H1 (cell line): Measurements from ENCODE around the gene ZNF100. TPM values are rescaled to one million over a fixed set of nuclear protein-coding genes. Genes with fewer than 3 reads are reported as not detected.

ENCODE experiments used
- CTCF ChIA-PET: fragments of 300-600 bp; sonication (Branson Sonifier 250); formaldehyde crosslinking; loops from one replicate; lab custom pipeline; 2021; ENCODE audit not compliant: partially characterized antibody; lab: Charles Lee
- POLR2A ChIA-PET: fragments of 300-600 bp; sonication (Branson Sonifier 250); formaldehyde crosslinking; loops from one replicate; lab custom pipeline; 2021; ENCODE audit warnings: inconsistent platforms; ENCODE audit not compliant: partially characterized antibody; lab: Charles Lee
- DNase-seq, 2 experiments: peaks; one replicate each; pipeline versions ENCODE4 v3.0.0 to v3.0.0-alpha.2; 2010 to 2022; ENCODE audit warnings: low spot score in 2 of 2, low read depth in 1 of 2, mixed read lengths in 1 of 2
- FAIRE-seq: peaks from 2 replicates; lab custom pipeline; 2011; peaks lifted over from hg19 to GRCh38; lab: Jason Lieb, UNC
- H2AFZ ChIP-seq: 2 replicates; pipeline ENCODE4 v1.8.1; 2012; ENCODE audit warnings: low read length, inconsistent platforms
- H2AK5ac ChIP-seq: 2 replicates; pipeline ENCODE4 v1.6.1; 2013; ENCODE audit warnings: low read depth, low read length
- H2BK120ac ChIP-seq: replicated peaks from 2 replicates; pipeline ENCODE3; 2013; ENCODE audit warnings: low read depth, low read length, inconsistent platforms
- H2BK12ac ChIP-seq: 2 replicates; pipeline ENCODE4 v1.6.1; 2013; ENCODE audit warnings: low read depth, low read length
- H2BK15ac ChIP-seq: 2 replicates; pipeline ENCODE4 v1.6.1; 2013; ENCODE audit warnings: low read length
- H2BK20ac ChIP-seq: 2 replicates; pipeline ENCODE4 v1.6.1; 2013; ENCODE audit warnings: low read length
- H2BK5ac ChIP-seq: 2 replicates; pipeline ENCODE4 v1.6.1; 2013; ENCODE audit warnings: low read depth, low read length
- H3K14ac ChIP-seq: 2 replicates; pipeline ENCODE4 v1.6.1; 2013; ENCODE audit warnings: inconsistent platforms; ENCODE audit not compliant: insufficient read length
- H3K18ac ChIP-seq: 2 replicates; pipeline ENCODE4 v1.6.1; 2013; ENCODE audit warnings: low read length; ENCODE audit errors: extremely low read depth
- H3K23ac ChIP-seq: 2 replicates; pipeline ENCODE4 v1.6.1; 2013; ENCODE audit warnings: inconsistent platforms; ENCODE audit not compliant: insufficient read length
- H3K23me2 ChIP-seq: 2 replicates; pipeline ENCODE4 v1.6.1; 2013; ENCODE audit warnings: low read depth, low read length
- H3K27ac ChIP-seq: 2 replicates; pipeline ENCODE4 v1.6.1; 2011; ENCODE audit warnings: low read depth, low read length, inconsistent platforms
- H3K27me3 ChIP-seq, 4 experiments: replicated peaks in 1 of 4; 1 replicate in 1 of 4; 2 replicates in 3 of 4; pipeline versions ENCODE4 v1.6.1 to v1.8.1; 2011 to 2013; ENCODE audit warnings: low read length in 3 of 4, mild to moderate bottlenecking in 3 of 4, inconsistent platforms in 2 of 4, mixed read lengths in 2 of 4, moderate library complexity in 1 of 4; ENCODE audit not compliant: control insufficient read depth in 3 of 4, insufficient read depth in 3 of 4; ENCODE audit errors: extremely low read depth in 1 of 4
- H3K36me3 ChIP-seq, 4 experiments: 2 replicates each; pipeline versions ENCODE4 v1.6.1 to v1.8.1; 2011 to 2013; ENCODE audit warnings: mild to moderate bottlenecking in 4 of 4, low read length in 3 of 4, moderate library complexity in 2 of 4, control low read depth in 1 of 4, inconsistent platforms in 1 of 4; ENCODE audit not compliant: insufficient read depth in 4 of 4, control insufficient read depth in 2 of 4
- H3K4ac ChIP-seq: replicated peaks from 2 replicates; pipeline ENCODE3; 2013; ENCODE audit warnings: low read length, low read depth, mixed read lengths, inconsistent platforms; ENCODE audit not compliant: insufficient read length
- H3K4me1 ChIP-seq, 4 experiments: replicated peaks in 1 of 4; 1 replicate in 1 of 4; 2 replicates in 3 of 4; pipeline versions ENCODE4 v1.6.1 to v1.8.1; 2011 to 2013; ENCODE audit warnings: low read length in 3 of 4, inconsistent platforms in 2 of 4, mixed read lengths in 1 of 4; ENCODE audit not compliant: insufficient read depth in 4 of 4, control insufficient read depth in 3 of 4
- H3K4me2 ChIP-seq, 2 experiments: 2 replicates each; pipeline versions ENCODE4 v1.6.1 to v1.8.1; 2011 to 2013; ENCODE audit warnings: low read depth in 2 of 2, low read length in 2 of 2, control low read depth in 1 of 2, inconsistent platforms in 1 of 2, mild to moderate bottlenecking in 1 of 2; ENCODE audit not compliant: insufficient read depth in 1 of 2
- H3K4me3 ChIP-seq, 4 experiments: fragments of 200-600, 300-600 bp in 1 of 4; sonication (generic), shearing (Covaris generic), sonication (Bioruptor Twin) in 1 of 4; 2 replicates each; pipeline versions ENCODE4 v1.5.1 to v1.8.1; 2011 to 2016; ENCODE audit warnings: low read length in 4 of 4, low read depth in 3 of 4, control low read depth in 2 of 4, inconsistent platforms in 2 of 4, mild to moderate bottlenecking in 2 of 4, mixed read lengths in 1 of 4, moderate library complexity in 1 of 4; ENCODE audit not compliant: insufficient read depth in 2 of 4; ENCODE audit errors: extremely low read depth in 1 of 4
- H3K56ac ChIP-seq: replicated peaks from 2 replicates; pipeline ENCODE3; 2013; ENCODE audit warnings: low read depth, mild to moderate bottlenecking, mixed read lengths, low read length, inconsistent platforms; ENCODE audit not compliant: insufficient read length
- H3K79me1 ChIP-seq: 2 replicates; pipeline ENCODE4 v1.6.1; 2013; ENCODE audit warnings: low read depth, low read length, control low read depth
- H3K79me2 ChIP-seq, 2 experiments: 2 replicates each; pipeline versions ENCODE4 v1.6.1 to v1.8.1; 2012 to 2013; ENCODE audit warnings: low read length in 2 of 2, mild to moderate bottlenecking in 2 of 2, inconsistent platforms in 1 of 2; ENCODE audit not compliant: insufficient read depth in 2 of 2, control insufficient read depth in 1 of 2
- H3K9ac ChIP-seq, 4 experiments: replicated peaks in 1 of 4; 1 replicate in 1 of 4; 2 replicates in 3 of 4; pipeline versions ENCODE4 v1.6.1 to v1.8.1; 2011 to 2013; ENCODE audit warnings: low read depth in 3 of 4, low read length in 3 of 4, control low read depth in 2 of 4, mild to moderate bottlenecking in 2 of 4, moderate library complexity in 2 of 4, inconsistent platforms in 1 of 4; ENCODE audit errors: extremely low read depth in 1 of 4
- H3K9me3 ChIP-seq, 2 experiments: 2 replicates each; pipeline versions ENCODE4 v1.6.1 to v1.8.1; 2012 to 2013; ENCODE audit warnings: mild to moderate bottlenecking in 2 of 2, moderate library complexity in 2 of 2, control low read depth in 1 of 2, inconsistent platforms in 1 of 2, low read depth in 1 of 2, low read length in 1 of 2, mixed read lengths in 1 of 2; ENCODE audit not compliant: insufficient read depth in 2 of 2
- H4K20me1 ChIP-seq, 2 experiments: replicated peaks in 1 of 2; 2 replicates each; pipeline versions ENCODE3 to v1.8.1; 2011 to 2013; ENCODE audit warnings: inconsistent platforms in 2 of 2, low read length in 2 of 2, mild to moderate bottlenecking in 1 of 2; ENCODE audit not compliant: insufficient read depth in 2 of 2, control insufficient read depth in 1 of 2
- H4K5ac ChIP-seq: 2 replicates; pipeline ENCODE4 v1.6.1; 2013; ENCODE audit warnings: low read length, low read depth, mixed read lengths, inconsistent platforms; ENCODE audit not compliant: insufficient read length
- H4K8ac ChIP-seq: 2 replicates; pipeline ENCODE4 v1.8.0; 2013; ENCODE audit warnings: mild to moderate bottlenecking, moderate library complexity, low read length, inconsistent platforms; ENCODE audit not compliant: insufficient read depth; ENCODE audit errors: extremely low read depth
- H4K91ac ChIP-seq: replicated peaks from 2 replicates; pipeline ENCODE3; 2013; ENCODE audit warnings: low read length, mixed read lengths, inconsistent platforms; ENCODE audit not compliant: insufficient read length
- RAD21 ChIP-seq, 2 experiments: IDR thresholded peaks in 1 of 2; conservative IDR thresholded peaks in 1 of 2; 2 replicates each; pipeline ENCODE4 v1.6.1; 2011; ENCODE audit warnings: low read depth in 2 of 2, low read length in 2 of 2, improper control_type of control experiment in 1 of 2, inconsistent platforms in 1 of 2, mild to moderate bottlenecking in 1 of 2, moderate library complexity in 1 of 2
- SAP30 ChIP-seq: fragments of 300-600 bp; sonication (generic); IDR thresholded peaks from 2 replicates; pipeline ENCODE4 v1.7.1; 2012; ENCODE audit warnings: low read length, moderate library complexity, mild to moderate bottlenecking, inconsistent platforms; ENCODE audit not compliant: insufficient read depth, insufficient replicate concordance
- TCF12 ChIP-seq: IDR thresholded peaks from 2 replicates; pipeline ENCODE4 v1.6.1; 2011; ENCODE audit warnings: low read depth, mild to moderate bottlenecking, low read length
- WGBS, 2 experiments: shearing (Covaris generic) in 1 of 2; methylation state at CpG; one replicate each; pipeline versions ENCODE4 v1.1.6 to v1.1.7; 2013 to 2015; ENCODE audit warnings: low lambda C conversion rate in 2 of 2, mixed read lengths in 2 of 2, inconsistent platforms in 1 of 2, low coverage in 1 of 2, missing lambda C conversion rate in 1 of 2; ENCODE audit not compliant: insufficient replicate concordance in 2 of 2, insufficient coverage in 1 of 2, insufficient read length in 1 of 2; ENCODE audit errors: extremely low coverage in 1 of 2, missing lambda C conversion rate in 1 of 2; 5-methylcytosine and 5-hydroxymethylcytosine counted together
- polyA plus RNA-seq, 7 experiments: library from polyadenylated mRNA; depleted of rRNA in 3 of 7; stranded (reverse) in 5 of 7; unstranded in 2 of 7; fragments of >200 nt in 5 of 7; fragments of 200-250 nt in 2 of 7; gene quantifications; 1 replicate in 5 of 7; 2 replicates in 1 of 7; 4 replicates in 1 of 7; pipeline versions ENCODE4 v1.2.1 to v1.2.3, GENCODE V29; 2011 to 2013; ENCODE audit warnings: missing spikeins in 2 of 7, mixed read lengths in 2 of 7
- total RNA-seq: library from RNA; stranded (reverse); fragmentation: NEBNext Ultra II Directional; extraction: Animal tissue kit (Norgen Biotek cat#: 25700); gene quantifications from 2 replicates; pipeline ENCODE4 v1.2.1, GENCODE V29; 2021
- TF ChIP-seq, protein P1 (sequence below), 3 experiments: IDR thresholded peaks; 1 replicate in 2 of 3; 2 replicates in 1 of 3; pipeline versions ENCODE4 v1.5.1 to v1.6.1; 2011; ENCODE audit warnings: low read length in 3 of 3, mild to moderate bottlenecking in 3 of 3, inconsistent platforms in 2 of 3, low read depth in 1 of 3, moderate library complexity in 1 of 3; ENCODE audit not compliant: insufficient read depth in 1 of 3; ENCODE audit errors: control extremely low read depth in 1 of 3

ZNF100 gene
- total and polyA plus RNA-seq, 2 of the 8 experiments (the other 6 are each of a cell fraction or from before 2014, with no cell fraction given): 4.9 to 30.8 TPM

DNA sequence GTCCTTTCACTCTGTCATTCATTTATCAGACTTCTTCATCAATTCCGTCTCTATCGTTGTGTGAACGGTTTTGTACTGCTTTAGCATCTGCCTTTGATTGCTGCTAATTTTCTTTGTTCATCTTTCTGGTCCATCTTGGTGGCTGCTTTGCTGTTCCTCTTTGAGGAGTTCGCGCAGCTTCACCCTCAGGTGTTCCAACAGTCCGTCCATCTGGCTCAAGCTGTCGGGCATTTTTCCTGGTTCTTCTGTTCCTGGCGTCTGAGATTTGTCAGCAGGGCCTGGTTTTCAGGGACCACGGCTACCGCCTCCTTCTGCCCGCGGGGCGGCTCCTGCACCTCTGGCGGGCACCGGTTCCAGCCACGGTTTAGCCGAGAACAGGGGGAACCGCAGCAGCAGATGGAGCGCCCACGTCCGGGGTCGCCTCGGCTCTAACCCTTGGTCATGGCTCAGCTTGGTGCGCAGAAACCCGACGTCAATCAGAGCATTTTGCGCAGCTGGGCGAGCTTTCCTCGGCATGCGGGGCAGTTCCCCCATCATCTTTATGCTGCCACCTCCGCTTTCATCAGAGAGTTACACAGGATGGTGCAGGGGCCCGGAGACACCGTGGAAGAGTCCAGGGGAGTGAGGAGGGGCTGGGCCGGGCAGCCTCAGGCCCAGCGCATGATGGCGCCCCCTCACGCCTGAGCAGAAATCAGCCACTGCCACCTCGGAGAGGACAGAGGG is 89.5 kb downstream of the ZNF100 start:
- no peaks in the 10 kb centered on the region for H4K20me1 ChIP-seq
- no peak overlapping the region for H3K14ac ChIP-seq
- no peaks in the 10 kb centered on the region for H3K27me3 ChIP-seq
- H2BK12ac ChIP-seq: no peak overlapping the region
- H3K4ac ChIP-seq: no peak overlapping the region
- no peak overlapping the region for H2BK5ac ChIP-seq
- no peak overlapping the region for H2BK15ac ChIP-seq
- POLR2A ChIA-PET: no interaction called here
- 91% methylated on average over 30 of the region's 38 CpGs; no CpG with 5 or more reads in 1 of the 2 experiments for WGBS, 2 experiments
- no peak overlapping the region for H4K91ac ChIP-seq
- H3K27ac ChIP-seq: no peak overlapping the region
- H2BK120ac ChIP-seq: no peak overlapping the region
- no peak overlapping the region for H4K5ac ChIP-seq
- no peak overlapping the region for H3K4me2 ChIP-seq
- H3K56ac ChIP-seq: no peak overlapping the region
- H3K9me3 ChIP-seq: peaks cover 19 to 26% of the 10 kb centered on the region in 2 experiments
- H3K4me3 ChIP-seq: no peak overlapping the region
- no peak overlapping the region for H2BK20ac ChIP-seq
- no peak overlapping the region for H2AK5ac ChIP-seq
- no peak overlapping the region for H3K9ac ChIP-seq
- TF ChIP-seq TCF12 (no peak), SAP30 (no peak), RAD21 (IDR thresholded peaks at IDR 0.05 in 1 of 2, conservative IDR thresholded peaks at IDR 0.05 in 1 of 2; ENCODE audit: low read depth in 2 of 2, low read length in 2 of 2) (peak; percentile 17 to 43; a peak in 2 of 4 replicates)
- TF ChIP-seq, protein P1, sequence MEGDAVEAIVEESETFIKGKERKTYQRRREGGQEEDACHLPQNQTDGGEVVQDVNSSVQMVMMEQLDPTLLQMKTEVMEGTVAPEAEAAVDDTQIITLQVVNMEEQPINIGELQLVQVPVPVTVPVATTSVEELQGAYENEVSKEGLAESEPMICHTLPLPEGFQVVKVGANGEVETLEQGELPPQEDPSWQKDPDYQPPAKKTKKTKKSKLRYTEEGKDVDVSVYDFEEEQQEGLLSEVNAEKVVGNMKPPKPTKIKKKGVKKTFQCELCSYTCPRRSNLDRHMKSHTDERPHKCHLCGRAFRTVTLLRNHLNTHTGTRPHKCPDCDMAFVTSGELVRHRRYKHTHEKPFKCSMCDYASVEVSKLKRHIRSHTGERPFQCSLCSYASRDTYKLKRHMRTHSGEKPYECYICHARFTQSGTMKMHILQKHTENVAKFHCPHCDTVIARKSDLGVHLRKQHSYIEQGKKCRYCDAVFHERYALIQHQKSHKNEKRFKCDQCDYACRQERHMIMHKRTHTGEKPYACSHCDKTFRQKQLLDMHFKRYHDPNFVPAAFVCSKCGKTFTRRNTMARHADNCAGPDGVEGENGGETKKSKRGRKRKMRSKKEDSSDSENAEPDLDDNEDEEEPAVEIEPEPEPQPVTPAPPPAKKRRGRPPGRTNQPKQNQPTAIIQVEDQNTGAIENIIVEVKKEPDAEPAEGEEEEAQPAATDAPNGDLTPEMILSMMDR (IDR thresholded peaks at IDR 0.05; ENCODE audit: control extremely low read depth in 1 of 3, insufficient read depth in 1 of 3, low read depth in 1 of 3, low read length in 3 of 3): peak in 2 of 3 experiments; percentile 22 to 28; a peak in 2 of 4 replicates
- TF ChIP-seq, all 59 proteins: peak for 2
- Histone ChIP-seq H2AFZ (0 out of 2 replicates have a peak overlapping the region, but pooled peaks have one; percentile 41), H3K36me3 (peaks cover 0 to 5% (median 2%) of the 10 kb centered on the region in 4 experiments; a peak in 1 of 8 replicates), H3K18ac (no peak overlapping the region), H3K4me1 (no peaks in the 10 kb centered on the region; a peak in 1 of 7 replicates), H3K23me2 (no peaks in the 10 kb centered on the region), H3K79me1 (no peaks in the 10 kb centered on the region), H4K8ac (no peak overlapping the region), H3K23ac (no peak overlapping the region), H3K79me2 (no peaks in the 10 kb centered on the region)
- DNase-seq (no peak), FAIRE-seq (no peak)
- CTCF ChIA-PET: interaction anchor here (1.0 to 1.3 kb wide), 3 partner anchors 9 to 12 kb away, joined by 4 to 5 read pairs (median 5); no protein-coding TSS in a partner anchor
